HG02642 (cell line): ENCODE data around the gene SPIRE2.
"Not testable (repeated sequence)": the region's sequence is repeated elsewhere in the genome, so short reads cannot be mapped to it uniquely, and the experiment has no call there.

ENCODE experiments used
- ATAC-seq: cut with Tn5 transposase; IDR thresholded peaks from one replicate; pipeline ENCODE4 v1.9.1; 2021; ENCODE audit warnings: mild to moderate bottlenecking; ENCODE audit not compliant: unreplicated experiment, poor library complexity

The SPIRE2 gene

GRCh38 chr16:89909777-89910716 is 81.8 kb downstream of the SPIRE2 start:
- peak; percentile 51 for ATAC-seq

- ATAC-seq, result no peak
Measured at GRCh38 chr16:89910717-89911354, 82.6 kb downstream of the SPIRE2 start.

GRCh38 chr16:89911375-89911774 is 83.1 kb downstream of the SPIRE2 start:
- ATAC-seq, result no peak

DNA sequence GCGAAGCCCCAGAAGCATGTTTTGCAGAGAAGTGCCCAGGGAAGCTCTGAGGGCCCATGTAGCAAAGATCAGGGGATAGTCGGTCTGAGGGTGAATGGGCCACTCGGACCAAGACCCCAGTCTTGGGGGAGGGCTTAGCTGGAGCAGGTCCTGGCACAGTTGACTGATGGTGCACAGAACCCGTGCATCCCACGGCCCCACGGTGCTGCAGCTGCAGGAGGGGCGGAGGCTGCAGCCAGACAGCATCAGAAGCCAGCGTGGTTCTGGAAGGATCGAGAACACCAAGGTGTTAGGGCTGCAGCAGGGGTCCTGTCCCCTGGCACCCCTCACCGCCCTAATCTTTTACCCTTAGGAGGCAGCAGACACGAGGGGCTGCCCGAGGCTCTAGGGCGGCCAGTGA is 83.9 kb downstream of the SPIRE2 start:
- ATAC-seq, result no peak

DNA sequence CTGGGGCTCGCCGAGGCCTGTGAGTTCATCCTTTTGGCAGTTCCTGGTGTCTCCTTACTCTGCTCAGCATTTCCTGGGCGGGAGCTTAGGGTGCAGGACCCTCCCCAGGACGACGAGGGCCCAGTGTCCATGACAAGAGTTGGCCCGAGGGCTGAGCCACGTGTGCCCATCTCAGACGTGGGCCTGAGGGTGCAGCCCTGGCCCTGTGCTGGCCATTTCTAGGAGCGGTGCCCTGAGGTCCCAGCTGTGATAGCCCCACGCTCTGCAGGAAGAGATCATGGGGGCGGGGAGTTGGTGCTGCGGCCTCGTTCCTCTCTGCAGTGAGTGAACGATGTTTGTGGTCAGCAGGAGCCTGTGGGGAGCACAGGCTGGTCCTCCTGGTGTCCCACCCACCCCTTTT is 84.4 kb downstream of the SPIRE2 start:
- ATAC-seq, result no peak

DNA sequence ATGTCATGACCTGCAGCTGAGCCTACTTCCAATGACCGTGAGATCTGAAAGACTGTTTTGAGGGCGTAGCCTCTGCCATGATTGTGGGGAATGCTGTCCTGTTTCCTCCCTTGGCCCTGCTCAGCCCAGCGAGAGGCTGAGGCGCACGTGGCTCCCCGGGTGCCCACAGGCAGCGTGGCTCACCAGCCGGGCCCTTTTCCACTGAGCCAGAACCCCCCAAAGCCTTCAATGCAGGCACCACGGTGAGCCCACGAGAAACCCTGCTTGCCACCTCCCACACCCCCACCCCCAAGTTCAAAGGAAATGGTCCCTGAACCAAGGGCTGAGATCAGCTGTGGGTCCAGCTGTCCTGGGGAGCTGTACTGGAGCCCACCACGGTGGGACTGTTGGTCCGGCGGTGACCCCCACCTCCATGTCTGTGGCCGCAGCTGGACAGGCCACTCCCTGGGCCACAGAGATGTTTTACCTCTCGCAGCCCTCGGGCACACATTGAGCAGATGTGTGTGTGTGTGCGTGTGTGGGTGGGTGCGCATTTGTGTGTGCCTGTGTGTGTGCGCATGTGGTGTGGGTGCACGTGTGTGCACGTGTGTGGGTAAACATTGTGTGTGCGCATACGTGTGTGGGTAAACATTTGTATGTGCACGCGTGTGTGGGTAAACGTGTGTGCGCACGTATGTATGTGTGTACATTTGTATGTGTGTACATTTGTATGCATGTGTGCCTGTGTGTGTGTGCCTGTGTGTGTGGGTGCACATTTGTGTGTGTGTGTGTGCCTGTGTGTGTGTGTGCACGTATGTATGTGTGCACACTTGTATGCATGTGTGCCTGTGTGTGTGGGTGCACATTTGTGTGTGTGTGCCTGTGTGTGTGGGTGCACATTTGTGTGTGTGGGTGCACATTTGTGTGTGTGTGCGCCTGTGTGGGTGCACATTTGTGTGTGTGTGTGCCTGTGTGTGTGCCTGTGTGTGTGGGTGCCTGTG is 85.4 kb downstream of the SPIRE2 start:
- no peak for ATAC-seq

DNA sequence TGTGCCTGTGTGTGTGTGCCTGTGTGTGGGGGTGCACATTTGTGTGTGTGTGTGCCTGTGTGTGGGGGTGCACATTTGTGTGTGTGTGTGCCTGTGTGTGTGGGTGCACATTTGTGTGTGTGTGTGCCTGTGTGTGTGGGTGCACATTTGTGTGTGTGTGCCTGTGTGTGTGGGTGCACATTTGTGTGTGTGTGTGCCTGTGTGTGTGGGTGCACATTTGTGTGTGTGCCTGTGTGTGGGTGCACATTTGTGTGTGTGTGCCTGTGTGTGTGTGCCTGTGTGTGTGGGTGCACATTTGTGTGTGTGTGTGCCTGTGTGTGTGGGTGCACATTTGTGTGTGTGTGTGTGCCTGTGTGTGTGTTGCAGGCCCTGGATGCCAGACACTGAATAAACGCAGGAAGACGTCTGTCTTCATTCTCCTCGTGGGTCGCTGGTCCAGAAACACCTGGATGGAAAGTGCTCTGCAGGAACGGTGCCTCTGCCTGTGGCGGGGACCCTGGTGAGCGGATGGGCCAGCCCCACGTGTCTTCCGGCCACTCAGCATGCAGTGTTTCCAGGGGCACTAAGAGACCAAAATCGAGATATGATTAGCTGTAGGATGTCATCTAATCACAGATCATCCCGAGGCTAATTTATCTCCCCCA is 86.5 kb downstream of the SPIRE2 start:
- not testable (repeated sequence) for ATAC-seq

DNA sequence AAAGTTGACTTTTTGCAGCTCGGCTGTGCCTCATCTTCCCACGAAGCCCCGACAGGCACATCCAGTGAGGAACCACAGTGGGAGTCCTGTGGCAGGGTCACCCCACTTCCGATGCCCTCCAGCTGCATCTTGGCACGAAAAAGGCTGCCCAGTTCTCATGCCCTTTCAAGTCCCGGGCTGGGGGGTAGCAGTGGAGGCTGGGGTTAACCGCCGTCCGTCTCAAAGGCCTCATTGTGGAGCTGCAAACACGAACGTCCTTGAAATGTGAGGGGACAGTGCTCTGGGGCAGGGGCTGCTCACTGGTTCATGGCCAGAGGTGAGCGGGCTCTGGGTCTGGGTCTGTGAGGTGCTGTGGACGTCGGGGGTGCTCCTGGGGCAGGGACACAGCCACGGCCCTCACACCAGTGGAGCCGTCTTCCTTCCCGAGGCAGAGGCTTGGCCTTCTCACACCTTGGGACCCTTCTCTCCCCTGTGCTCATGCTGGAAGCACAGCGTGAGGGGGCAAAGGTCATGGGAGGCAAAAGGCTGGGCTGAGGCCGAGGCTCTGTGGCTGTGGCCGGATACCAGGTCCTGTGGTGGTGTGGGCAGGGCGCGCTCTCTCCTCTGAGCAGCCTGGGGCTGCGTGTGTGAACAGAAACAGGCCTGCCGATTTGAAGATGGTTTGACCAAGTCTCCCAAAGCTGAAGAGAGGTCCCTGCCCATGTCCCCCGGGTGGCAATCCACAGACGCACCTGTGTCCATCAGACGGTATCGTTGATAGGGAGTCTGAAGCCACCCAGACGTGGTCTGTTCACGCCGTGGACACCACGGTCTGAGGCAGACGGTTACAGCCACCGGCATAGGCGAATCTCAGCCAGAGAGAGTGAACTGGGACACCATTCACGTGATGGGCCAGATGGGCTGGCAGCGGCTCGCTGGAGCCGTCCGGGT is 87.3 kb downstream of the SPIRE2 start:
- no peak for ATAC-seq

DNA sequence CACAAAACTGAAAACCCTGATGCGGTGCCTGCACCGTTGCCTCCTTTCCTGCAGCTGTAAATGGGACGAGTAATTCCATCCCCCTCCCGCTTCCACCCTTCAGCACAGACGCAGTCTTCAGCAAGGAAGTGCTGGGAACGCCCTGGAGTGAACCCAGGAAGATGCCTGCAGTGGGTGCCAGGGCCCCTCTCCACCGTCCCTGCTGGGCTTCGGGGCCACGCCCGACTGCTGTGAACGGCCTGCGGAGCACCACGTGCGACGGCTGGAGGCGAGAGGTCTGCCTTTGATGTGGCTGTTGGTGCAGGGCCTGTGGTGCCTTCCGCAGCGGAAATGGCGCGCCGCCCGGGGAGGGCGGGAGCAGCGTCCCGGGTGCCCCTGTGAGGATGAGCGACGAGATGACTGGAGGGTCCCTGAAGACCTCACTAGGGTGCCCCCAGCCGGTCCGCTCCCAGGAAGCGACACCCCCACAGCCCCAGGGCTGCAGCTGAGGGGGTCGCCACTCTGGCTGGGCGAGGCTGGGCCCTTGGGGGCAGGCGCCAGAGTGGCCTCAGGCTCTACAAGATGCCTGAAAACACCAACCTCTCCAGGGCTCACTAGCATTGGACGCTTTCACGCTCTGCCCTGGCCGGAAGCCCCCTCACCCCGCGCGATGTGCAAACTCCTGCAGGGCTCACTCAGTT is 89.6 kb downstream of the SPIRE2 start:
- ATAC-seq, result peak; percentile 65

GRCh38 chr16:89918453-89919347 is 90.4 kb downstream of the SPIRE2 start, which contains the start of gene MC1R:
MC1R (plus strand) TSS chr16:89918862; CDS start chr16:89919259, 397 bp downstream.
- peak; percentile 20 for ATAC-seq

DNA sequence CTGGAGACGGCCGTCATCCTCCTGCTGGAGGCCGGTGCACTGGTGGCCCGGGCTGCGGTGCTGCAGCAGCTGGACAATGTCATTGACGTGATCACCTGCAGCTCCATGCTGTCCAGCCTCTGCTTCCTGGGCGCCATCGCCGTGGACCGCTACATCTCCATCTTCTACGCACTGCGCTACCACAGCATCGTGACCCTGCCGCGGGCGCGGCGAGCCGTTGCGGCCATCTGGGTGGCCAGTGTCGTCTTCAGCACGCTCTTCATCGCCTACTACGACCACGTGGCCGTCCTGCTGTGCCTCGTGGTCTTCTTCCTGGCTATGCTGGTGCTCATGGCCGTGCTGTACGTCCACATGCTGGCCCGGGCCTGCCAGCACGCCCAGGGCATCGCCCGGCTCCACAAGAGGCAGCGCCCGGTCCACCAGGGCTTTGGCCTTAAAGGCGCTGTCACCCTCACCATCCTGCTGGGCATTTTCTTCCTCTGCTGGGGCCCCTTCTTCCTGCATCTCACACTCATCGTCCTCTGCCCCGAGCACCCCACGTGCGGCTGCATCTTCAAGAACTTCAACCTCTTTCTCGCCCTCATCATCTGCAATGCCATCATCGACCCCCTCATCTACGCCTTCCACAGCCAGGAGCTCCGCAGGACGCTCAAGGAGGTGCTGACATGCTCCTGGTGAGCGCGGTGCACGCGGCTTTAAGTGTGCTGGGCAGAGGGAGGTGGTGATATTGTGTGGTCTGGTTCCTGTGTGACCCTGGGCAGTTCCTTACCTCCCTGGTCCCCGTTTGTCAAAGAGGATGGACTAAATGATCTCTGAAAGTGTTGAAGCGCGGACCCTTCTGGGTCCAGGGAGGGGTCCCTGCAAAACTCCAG is 91.5 kb downstream of the SPIRE2 start:
- no peak for ATAC-seq

GRCh38 chr16:89920723-89921122 is 92.4 kb downstream of the SPIRE2 start:
- no peak for ATAC-seq
